SJSA1 (cell line): ENCODE measurements around the gene DNASE1L1. TPM values are rescaled to one million over a fixed set of nuclear protein-coding genes. Genes with fewer than 3 reads are reported as not detected.

Experiments
- DNase-seq, 2 experiments: peaks; one replicate each; pipeline ENCODE4 v3.0.0-alpha.2; 2015 to 2020; ENCODE audit warnings: low spot score in 2 of 2, low read depth in 1 of 2
- H3K27ac ChIP-seq: fragments of 250-450 bp; sonication (Bioruptor Pico); 2 replicates; pipeline ENCODE4 v1.5.1; 2020; ENCODE audit warnings: mild to moderate bottlenecking, moderate library complexity
- H3K27me3 ChIP-seq: fragments of 250-450 bp; sonication (Bioruptor Pico); replicated peaks from 2 replicates; pipeline ENCODE4 v1.5.1; 2020; ENCODE audit warnings: mild to moderate bottlenecking, moderate library complexity
- H3K36me3 ChIP-seq: fragments of 250-450 bp; sonication (Bioruptor Pico); 2 replicates; pipeline ENCODE4 v1.5.1; 2020; ENCODE audit warnings: mild to moderate bottlenecking
- H3K4me1 ChIP-seq: fragments of 250-450 bp; sonication (Bioruptor Pico); replicated peaks from 2 replicates; pipeline ENCODE4 v1.6.1; 2021; ENCODE audit warnings: mild to moderate bottlenecking
- H3K4me3 ChIP-seq: fragments of 250-450 bp; sonication (Bioruptor Pico); 2 replicates; pipeline ENCODE4 v1.5.1; 2020; ENCODE audit warnings: mild to moderate bottlenecking
- H3K9me3 ChIP-seq: fragments of 250-450 bp; sonication (Bioruptor Pico); replicated peaks from 2 replicates; pipeline ENCODE4 v1.5.1; 2020; ENCODE audit warnings: mild to moderate bottlenecking
- total RNA-seq: library from RNA; depleted of rRNA; stranded (reverse); fragments of >200 nt; shearing (Covaris generic); gene quantifications from 2 replicates; pipeline ENCODE4 v1.2.3, GENCODE V29; 2014

The DNASE1L1 gene
- total RNA-seq, 1 experiment from 2014 or later, result 41.8 TPM

GRCh38 chrX:154430916-154431315 lies 21.9 kb upstream of the DNASE1L1 start:
- Histone ChIP-seq H3K27ac (no peak overlapping the region), H3K4me1 (peaks cover 4% of the 10 kb centered on the region), H3K4me3 (no peak overlapping the region), H3K27me3 (no peaks in the 10 kb centered on the region), H3K36me3 (peaks cover 7% of the 10 kb centered on the region), H3K9me3 (no peaks in the 10 kb centered on the region)
- no peak for DNase-seq

- Histone ChIP-seq H3K4me3 (no peak overlapping the region), H3K4me1 (peaks cover 4% of the 10 kb centered on the region), H3K9me3 (no peaks in the 10 kb centered on the region), H3K36me3 (peaks cover 3% of the 10 kb centered on the region), H3K27me3 (no peaks in the 10 kb centered on the region), H3K27ac (no peak overlapping the region)
- DNase-seq, result no peak
Measured at GRCh38 chrX:154430479-154430878, 21.4 kb upstream of the DNASE1L1 start.

DNA sequence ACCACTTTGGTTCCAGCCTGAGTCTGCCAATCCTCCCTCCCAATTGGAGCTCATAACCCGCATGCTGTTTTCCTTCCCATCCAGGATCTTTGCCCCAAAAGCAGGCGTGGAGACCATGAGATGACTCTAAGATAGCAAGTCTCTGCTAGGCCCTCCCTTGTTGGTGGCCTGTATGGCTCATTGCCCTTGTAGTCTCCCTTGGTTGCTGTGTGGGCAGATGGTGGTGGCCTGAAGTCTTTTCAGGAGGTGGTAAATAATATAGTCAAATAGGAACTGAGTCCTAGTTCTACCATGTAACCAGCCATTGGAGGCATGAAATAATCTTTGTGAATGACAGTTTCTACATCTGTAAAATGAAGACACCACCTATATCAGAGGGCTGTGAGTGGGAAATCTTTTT lies 20.7 kb upstream of the DNASE1L1 start:
- H3K4me3 ChIP-seq, result no peak overlapping the region; the same call in 1 of the 2 replicates

GRCh38 chrX:154428176-154429171 lies 19.4 kb upstream of the DNASE1L1 start, which contains the start of gene ATP6AP1:
Gene ATP6AP1, plus strand, starts transcription at chrX:154428677. Its CDS starts 16 bp downstream, at chrX:154428693.
- peaks cover 4% of the 10 kb centered on the region for H3K4me1 ChIP-seq
- peaks cover 3% of the 10 kb centered on the region for H3K36me3 ChIP-seq
- 0 out of 2 replicates have a peak within 1 kb of the TSS, but pooled peaks have one; percentile 10 for H3K27ac ChIP-seq

More for the DNA sequence above, 20.7 kb upstream of the DNASE1L1 start:
- Histone ChIP-seq H3K27ac (no peak overlapping the region), H3K36me3 (peaks cover 3% of the 10 kb centered on the region), H3K9me3 (no peaks in the 10 kb centered on the region), H3K27me3 (no peaks in the 10 kb centered on the region), H3K4me1 (peaks cover 4% of the 10 kb centered on the region)
- no peak for DNase-seq

GRCh38 chrX:154426916-154427770 lies 18.1 kb upstream of the DNASE1L1 start:
- no peaks in the 10 kb centered on the region for H3K27me3 ChIP-seq
- H3K36me3 ChIP-seq, result peaks cover 3% of the 10 kb centered on the region
- peaks cover 4% of the 10 kb centered on the region for H3K4me1 ChIP-seq
- H3K9me3 ChIP-seq, result no peaks in the 10 kb centered on the region
- H3K4me3 ChIP-seq, result no peak overlapping the region
- no peak overlapping the region for H3K27ac ChIP-seq
- DNase-seq, result no peak

More at GRCh38 chrX:154428176-154429171, 19.4 kb upstream of the DNASE1L1 start, which contains the start of gene ATP6AP1:
- Histone ChIP-seq H3K27me3 (no peaks in the 10 kb centered on the region), H3K4me3 (peak within 1 kb of the TSS; percentile 93), H3K9me3 (no peaks in the 10 kb centered on the region)
- DNase-seq, result peak; percentile 81 to 92

DNA sequence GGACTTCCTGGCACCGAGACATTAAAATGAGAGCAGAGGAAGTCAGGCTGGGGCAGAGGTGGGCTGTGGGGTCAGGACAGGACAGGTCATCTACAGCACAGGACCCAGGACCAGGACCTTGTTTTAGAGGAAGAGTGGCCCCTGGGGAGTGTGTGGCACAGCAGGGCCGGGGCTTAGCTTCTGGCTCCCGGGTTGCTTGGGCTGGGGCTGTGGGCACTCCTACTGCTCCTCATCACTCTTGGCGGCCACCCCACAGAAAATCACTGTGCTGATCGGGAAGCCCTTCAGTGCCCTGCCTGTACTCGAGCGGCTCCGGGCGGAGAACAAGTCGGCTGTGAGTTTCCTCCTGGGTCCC lies 11.3 kb upstream of the DNASE1L1 start:
- Histone ChIP-seq H3K4me3 (no peak overlapping the region), H3K9me3 (no peaks in the 10 kb centered on the region), H3K4me1 (no peaks in the 10 kb centered on the region), H3K36me3 (no peaks in the 10 kb centered on the region), H3K27ac (no peak overlapping the region), H3K27me3 (no peaks in the 10 kb centered on the region)
- DNase-seq, result no peak

- DNase-seq, result no peak
- H3K27me3 ChIP-seq, result no peaks in the 10 kb centered on the region
- H3K4me3 ChIP-seq, result no peak overlapping the region
- H3K4me1 ChIP-seq, result no peaks in the 10 kb centered on the region
- no peaks in the 10 kb centered on the region for H3K36me3 ChIP-seq
- H3K27ac ChIP-seq, result no peak overlapping the region
- no peaks in the 10 kb centered on the region for H3K9me3 ChIP-seq
Measured at GRCh38 chrX:154419688-154420401, 10.8 kb upstream of the DNASE1L1 start.

- no peak for DNase-seq
- Histone ChIP-seq H3K4me3 (no peak overlapping the region), H3K9me3 (no peaks in the 10 kb centered on the region), H3K4me1 (no peaks in the 10 kb centered on the region), H3K27ac (no peak overlapping the region), H3K36me3 (no peaks in the 10 kb centered on the region), H3K27me3 (no peaks in the 10 kb centered on the region)
Measured at GRCh38 chrX:154419189-154419588, 10.1 kb upstream of the DNASE1L1 start.

DNA sequence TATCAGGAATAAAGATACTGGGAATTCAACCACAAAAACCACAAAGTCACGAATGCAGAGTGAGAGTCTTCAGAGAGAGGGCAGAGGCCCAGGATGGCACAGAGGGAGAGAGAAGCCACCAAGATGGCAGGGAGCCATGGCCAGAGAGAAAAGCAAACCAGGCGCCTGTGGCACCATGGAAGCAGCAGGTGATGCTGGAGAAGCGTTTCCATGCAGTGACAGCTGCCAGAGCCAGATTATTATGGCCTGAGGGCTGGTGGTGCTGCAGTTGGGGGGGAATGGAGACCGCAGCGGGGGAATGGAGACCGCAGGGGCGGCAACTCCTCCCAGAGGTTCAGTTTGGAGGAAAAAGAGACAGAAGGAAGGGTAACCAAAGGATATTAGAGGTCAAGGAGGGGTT lies 8.1 kb upstream of the DNASE1L1 start:
- Histone ChIP-seq H3K36me3 (no peaks in the 10 kb centered on the region), H3K9me3 (no peaks in the 10 kb centered on the region), H3K27ac (no peak overlapping the region), H3K27me3 (no peaks in the 10 kb centered on the region), H3K4me1 (peaks cover 4% of the 10 kb centered on the region), H3K4me3 (no peak overlapping the region)
- no peak for DNase-seq

- H3K4me3 ChIP-seq, result no peak overlapping the region
- DNase-seq, result no peak
- no peaks in the 10 kb centered on the region for H3K36me3 ChIP-seq
- no peaks in the 10 kb centered on the region for H3K9me3 ChIP-seq
- peaks cover 20% of the 10 kb centered on the region for H3K4me1 ChIP-seq
- no peak overlapping the region for H3K27ac ChIP-seq
- H3K27me3 ChIP-seq, result no peaks in the 10 kb centered on the region
Measured at GRCh38 chrX:154413142-154413541, 4.1 kb upstream of the DNASE1L1 start.

- Histone ChIP-seq H3K9me3 (no peaks in the 10 kb centered on the region), H3K27me3 (no peaks in the 10 kb centered on the region), H3K4me1 (peaks cover 20% of the 10 kb centered on the region), H3K27ac (no peak overlapping the region), H3K4me3 (peak overlapping the region; percentile 77), H3K36me3 (no peaks in the 10 kb centered on the region)
- no peak for DNase-seq
Measured at GRCh38 chrX:154412468-154412867, 3.4 kb upstream of the DNASE1L1 start.

DNA sequence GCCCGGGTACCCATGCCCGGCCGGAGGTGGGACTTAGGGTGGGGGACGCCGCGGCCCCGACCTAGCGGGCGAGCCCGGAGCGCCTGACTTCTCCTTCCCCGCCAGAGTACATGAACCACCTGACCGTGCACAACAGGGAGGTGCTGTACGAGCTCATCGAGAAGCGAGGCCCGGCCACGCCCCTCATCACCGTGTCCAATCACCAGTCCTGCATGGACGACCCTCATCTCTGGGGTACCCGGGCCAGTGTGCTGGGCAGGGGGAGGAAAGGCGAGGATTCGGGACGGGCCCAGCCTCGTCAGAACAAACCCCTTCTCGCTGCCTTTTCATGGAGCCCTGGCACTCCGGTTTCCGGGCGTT lies 2.9 kb upstream of the DNASE1L1 start:
- H3K27ac ChIP-seq, result peak overlapping the region; percentile 54
- DNase-seq, result no peak

GRCh38 chrX:154408659-154409221 lies 314 bp downstream of the DNASE1L1 start:
- Histone ChIP-seq H3K36me3 (no peaks in the 10 kb centered on the region), H3K27me3 (no peaks in the 10 kb centered on the region), H3K4me1 (peaks cover 20% of the 10 kb centered on the region), H3K4me3 (peak overlapping the region; percentile 36), H3K9me3 (no peaks in the 10 kb centered on the region), H3K27ac (peak overlapping the region; percentile 60)
- DNase-seq, result no peak

More for the DNA sequence above, 2.9 kb upstream of the DNASE1L1 start:
- no peaks in the 10 kb centered on the region for H3K9me3 ChIP-seq
- peak overlapping the region; percentile 77 for H3K4me3 ChIP-seq
- no peaks in the 10 kb centered on the region for H3K27me3 ChIP-seq
- H3K36me3 ChIP-seq, result no peaks in the 10 kb centered on the region
- peaks cover 20% of the 10 kb centered on the region for H3K4me1 ChIP-seq
